HL-60 (cell line): Measurements from ENCODE around the gene ITGB5.

ENCODE experiments used
- DNase-seq, 2 experiments: peaks; one replicate each; pipeline ENCODE4 v3.0.0-alpha.2; 2010 to 2020; ENCODE audit warnings: low read depth in 1 of 2, low spot score in 1 of 2
- H3K27ac ChIP-seq: fragments of 250-450 bp; sonication (Bioruptor Pico); replicated peaks from 2 replicates; pipeline ENCODE4 v1.5.1; 2020; ENCODE audit warnings: mild to moderate bottlenecking, moderate library complexity
- H3K27me3 ChIP-seq: fragments of 250-450 bp; sonication (Bioruptor Pico); 2 replicates; pipeline ENCODE4 v1.5.1; 2021; ENCODE audit warnings: mild to moderate bottlenecking, moderate library complexity; ENCODE audit not compliant: insufficient read depth, poor library complexity, severe bottlenecking
- H3K4me3 ChIP-seq: replicated peaks from 2 replicates; pipeline ENCODE4 v1.5.1; 2011; ENCODE audit warnings: mild to moderate bottlenecking, control low read depth, low read length; ENCODE audit not compliant: insufficient read depth
- GABPA ChIP-seq: IDR thresholded peaks from 2 replicates; pipeline ENCODE4 v1.6.1; 2012; ENCODE audit warnings: low read depth
- POLR2AphosphoS5 ChIP-seq: IDR thresholded peaks from 2 replicates; pipeline ENCODE4 v1.6.1; 2012; ENCODE audit warnings: low read depth
- SPI1 ChIP-seq: IDR thresholded peaks from 2 replicates; pipeline ENCODE4 v1.6.1; 2012; ENCODE audit warnings: low read depth, mild to moderate bottlenecking, borderline replicate concordance
- TF ChIP-seq, protein P1 (sequence below): IDR thresholded peaks from one replicate; pipeline ENCODE4 v1.5.1; 2011; ENCODE audit warnings: low read length, control low read depth, inconsistent platforms; ENCODE audit not compliant: insufficient read depth
- TF ChIP-seq, protein P2 (sequence below): IDR thresholded peaks from 2 replicates; pipeline ENCODE4 v1.6.1; 2012; ENCODE audit warnings: low read depth; ENCODE audit not compliant: insufficient replicate concordance

The ITGB5 gene

DNA sequence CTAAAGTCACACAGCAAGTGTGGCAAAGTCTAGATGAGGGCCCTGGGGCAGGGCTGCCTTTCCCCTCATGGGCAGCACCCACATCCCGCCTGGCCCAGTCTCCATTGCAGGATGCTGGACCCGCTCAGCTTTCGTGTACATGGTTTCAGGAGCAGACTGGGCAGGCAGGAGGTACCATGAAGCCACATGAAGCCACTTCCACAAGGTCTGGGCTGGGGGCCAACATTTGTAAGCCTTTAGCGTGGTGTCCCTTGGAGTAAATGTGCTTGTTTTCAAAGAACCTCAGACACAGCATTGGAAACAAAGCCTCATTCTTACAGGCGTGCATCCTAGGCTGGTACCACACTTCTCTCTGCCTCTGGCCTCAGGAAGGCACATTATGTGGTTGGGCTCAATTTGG lies 122.4 kb downstream of the ITGB5 start:
- Histone ChIP-seq H3K27me3 (no peaks in the 10 kb centered on the region), H3K4me3 (no peak overlapping the region), H3K27ac (no peak overlapping the region)
- TF ChIP-seq GABPA (no peak), SPI1 (no peak), POLR2AphosphoS5 (no peak)
- TF ChIP-seq, protein P1, sequence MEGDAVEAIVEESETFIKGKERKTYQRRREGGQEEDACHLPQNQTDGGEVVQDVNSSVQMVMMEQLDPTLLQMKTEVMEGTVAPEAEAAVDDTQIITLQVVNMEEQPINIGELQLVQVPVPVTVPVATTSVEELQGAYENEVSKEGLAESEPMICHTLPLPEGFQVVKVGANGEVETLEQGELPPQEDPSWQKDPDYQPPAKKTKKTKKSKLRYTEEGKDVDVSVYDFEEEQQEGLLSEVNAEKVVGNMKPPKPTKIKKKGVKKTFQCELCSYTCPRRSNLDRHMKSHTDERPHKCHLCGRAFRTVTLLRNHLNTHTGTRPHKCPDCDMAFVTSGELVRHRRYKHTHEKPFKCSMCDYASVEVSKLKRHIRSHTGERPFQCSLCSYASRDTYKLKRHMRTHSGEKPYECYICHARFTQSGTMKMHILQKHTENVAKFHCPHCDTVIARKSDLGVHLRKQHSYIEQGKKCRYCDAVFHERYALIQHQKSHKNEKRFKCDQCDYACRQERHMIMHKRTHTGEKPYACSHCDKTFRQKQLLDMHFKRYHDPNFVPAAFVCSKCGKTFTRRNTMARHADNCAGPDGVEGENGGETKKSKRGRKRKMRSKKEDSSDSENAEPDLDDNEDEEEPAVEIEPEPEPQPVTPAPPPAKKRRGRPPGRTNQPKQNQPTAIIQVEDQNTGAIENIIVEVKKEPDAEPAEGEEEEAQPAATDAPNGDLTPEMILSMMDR = no peak
- TF ChIP-seq, protein P2, sequence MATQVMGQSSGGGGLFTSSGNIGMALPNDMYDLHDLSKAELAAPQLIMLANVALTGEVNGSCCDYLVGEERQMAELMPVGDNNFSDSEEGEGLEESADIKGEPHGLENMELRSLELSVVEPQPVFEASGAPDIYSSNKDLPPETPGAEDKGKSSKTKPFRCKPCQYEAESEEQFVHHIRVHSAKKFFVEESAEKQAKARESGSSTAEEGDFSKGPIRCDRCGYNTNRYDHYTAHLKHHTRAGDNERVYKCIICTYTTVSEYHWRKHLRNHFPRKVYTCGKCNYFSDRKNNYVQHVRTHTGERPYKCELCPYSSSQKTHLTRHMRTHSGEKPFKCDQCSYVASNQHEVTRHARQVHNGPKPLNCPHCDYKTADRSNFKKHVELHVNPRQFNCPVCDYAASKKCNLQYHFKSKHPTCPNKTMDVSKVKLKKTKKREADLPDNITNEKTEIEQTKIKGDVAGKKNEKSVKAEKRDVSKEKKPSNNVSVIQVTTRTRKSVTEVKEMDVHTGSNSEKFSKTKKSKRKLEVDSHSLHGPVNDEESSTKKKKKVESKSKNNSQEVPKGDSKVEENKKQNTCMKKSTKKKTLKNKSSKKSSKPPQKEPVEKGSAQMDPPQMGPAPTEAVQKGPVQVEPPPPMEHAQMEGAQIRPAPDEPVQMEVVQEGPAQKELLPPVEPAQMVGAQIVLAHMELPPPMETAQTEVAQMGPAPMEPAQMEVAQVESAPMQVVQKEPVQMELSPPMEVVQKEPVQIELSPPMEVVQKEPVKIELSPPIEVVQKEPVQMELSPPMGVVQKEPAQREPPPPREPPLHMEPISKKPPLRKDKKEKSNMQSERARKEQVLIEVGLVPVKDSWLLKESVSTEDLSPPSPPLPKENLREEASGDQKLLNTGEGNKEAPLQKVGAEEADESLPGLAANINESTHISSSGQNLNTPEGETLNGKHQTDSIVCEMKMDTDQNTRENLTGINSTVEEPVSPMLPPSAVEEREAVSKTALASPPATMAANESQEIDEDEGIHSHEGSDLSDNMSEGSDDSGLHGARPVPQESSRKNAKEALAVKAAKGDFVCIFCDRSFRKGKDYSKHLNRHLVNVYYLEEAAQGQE = no peak
- no peak for DNase-seq

DNA sequence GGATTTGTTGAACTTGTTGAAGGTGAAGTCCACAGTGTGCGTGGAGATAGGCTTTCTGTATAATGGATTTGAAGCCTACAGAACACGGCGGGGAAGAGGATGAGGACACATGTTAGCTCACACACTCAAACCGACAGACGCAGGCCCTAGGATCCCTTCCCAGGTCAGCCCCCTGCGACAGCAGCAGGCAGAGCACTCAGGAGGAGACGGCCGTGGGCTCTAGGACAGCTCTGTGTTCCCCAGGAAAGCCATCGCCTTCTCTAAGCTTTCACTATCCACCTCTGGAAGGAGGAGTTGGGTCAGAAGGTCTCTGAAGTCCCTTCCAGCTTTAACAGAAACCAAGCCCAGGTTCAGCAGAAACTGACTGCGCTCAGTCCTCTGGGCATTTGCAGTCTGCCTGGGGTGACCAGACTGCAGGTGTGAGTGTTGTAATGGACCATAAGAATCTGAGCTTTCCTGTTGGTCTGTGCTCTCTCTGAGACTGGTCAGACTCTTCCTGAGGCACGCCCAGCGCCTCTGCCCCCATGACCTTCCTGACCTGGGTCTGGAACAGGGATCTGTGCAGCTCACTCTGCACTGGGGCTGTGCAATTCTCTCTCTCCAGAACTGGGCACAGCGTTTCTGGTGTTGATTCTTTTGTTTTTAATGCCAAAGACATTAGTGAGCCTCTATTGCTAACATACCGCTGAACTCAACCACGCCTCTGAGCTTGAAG lies 123.4 kb downstream of the ITGB5 start:
- no peak overlapping the region for H3K4me3 ChIP-seq
- no peak overlapping the region for H3K27ac ChIP-seq

DNA sequence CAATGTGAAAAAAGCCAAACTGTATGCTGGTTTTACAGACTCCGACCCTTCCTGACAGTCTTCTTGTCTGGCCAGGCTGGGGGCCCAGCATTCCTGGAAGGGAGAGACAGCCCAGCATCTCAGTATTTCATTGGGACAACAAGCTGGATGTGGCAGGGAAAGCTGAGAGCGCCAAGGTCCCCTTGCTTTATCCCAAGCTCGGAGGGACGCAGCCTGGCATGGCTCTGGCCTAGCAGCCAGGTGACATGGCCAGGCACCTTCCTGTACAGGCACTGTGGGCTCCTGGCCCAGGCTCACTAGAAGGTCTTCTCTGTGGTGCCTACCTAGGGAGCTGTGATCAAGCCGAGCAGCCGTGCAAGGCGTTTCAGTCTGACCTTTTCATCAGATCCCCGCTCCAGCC lies 124.0 kb downstream of the ITGB5 start:
- TF ChIP-seq, protein P1 = no peak
- TF ChIP-seq, protein P2 = no peak
- TF ChIP-seq SPI1 = no peak
- no peak for TF ChIP-seq POLR2AphosphoS5
- TF ChIP-seq GABPA = no peak
- H3K27ac ChIP-seq = no peak overlapping the region
- DNase-seq = no peak

More for the DNA sequence above, 123.4 kb downstream of the ITGB5 start:
- TF ChIP-seq GABPA (no peak), POLR2AphosphoS5 (no peak), SPI1 (no peak)
- TF ChIP-seq, protein P2 = no peak
- TF ChIP-seq, protein P1 = no peak
- DNase-seq = no peak
- H3K27me3 ChIP-seq = no peaks in the 10 kb centered on the region

More for the DNA sequence above, 124.0 kb downstream of the ITGB5 start:
- no peaks in the 10 kb centered on the region for H3K27me3 ChIP-seq
- no peak overlapping the region for H3K4me3 ChIP-seq
